Measurements from ENCODE around the gene NT5DC3. TPM values are rescaled to one million over a fixed set of nuclear protein-coding genes. Genes with fewer than 3 reads are reported as not detected.

NT5DC3 gene
- total RNA-seq: 9.9 TPM

- H3K27ac ChIP-seq (ENCODE audit: low read depth, low read length): peak within 1 kb of the TSS; percentile 90
- peaks cover 8 to 15% (median 13%) of the 10 kb centered on the region in 3 donors for H3K4me1 ChIP-seq (ENCODE audit: control insufficient read depth in 3 of 3, insufficient read depth in 3 of 3, low read length in 3 of 3)
- no peaks in the 10 kb centered on the region for H3K36me3 ChIP-seq (ENCODE audit: control insufficient read depth in 3 of 3, insufficient read depth in 3 of 3, low read length in 3 of 3)
- H3K27me3 ChIP-seq (ENCODE audit: control insufficient read depth in 3 of 3, insufficient read depth in 3 of 3, low read length in 3 of 3): no peaks in the 10 kb centered on the region
- H3K4me3 ChIP-seq (ENCODE audit: low read length in 3 of 3): peak within 1 kb of the TSS; percentile 71 to 79 (median 71)
- H3K9me3 ChIP-seq (ENCODE audit: control insufficient read depth in 3 of 3, low read length in 3 of 3): no peaks in the 10 kb centered on the region
- H3K9ac ChIP-seq (ENCODE audit: low read depth in 1 of 3, low read length in 3 of 3): peak within 1 kb of the TSS; percentile 78 to 84 (median 79)
These were observed at the start of gene NT5DC3 for GRCh38 chr12:103840876-103841689. Gene NT5DC3, minus strand, starts transcription at chr12:103841234. Its CDS starts 78 bp downstream, at chr12:103841156.

GRCh38 chr12:103887738-103888137 is 46.7 kb upstream of the NT5DC3 start:
- no peak overlapping the region for H3K4me3 ChIP-seq (ENCODE audit: low read length in 3 of 3)
- H3K9ac ChIP-seq (ENCODE audit: low read depth in 1 of 3, low read length in 3 of 3): no peak overlapping the region
- no peaks in the 10 kb centered on the region for H3K36me3 ChIP-seq (ENCODE audit: control insufficient read depth in 3 of 3, insufficient read depth in 3 of 3, low read length in 3 of 3)
- no peaks in the 10 kb centered on the region for H3K27me3 ChIP-seq (ENCODE audit: control insufficient read depth in 3 of 3, insufficient read depth in 3 of 3, low read length in 3 of 3)
- H3K4me1 ChIP-seq (ENCODE audit: control insufficient read depth in 3 of 3, insufficient read depth in 3 of 3, low read length in 3 of 3): no peaks in the 10 kb centered on the region
- no peaks in the 10 kb centered on the region for H3K9me3 ChIP-seq (ENCODE audit: control insufficient read depth in 3 of 3, low read length in 3 of 3)
- no peak overlapping the region for H3K27ac ChIP-seq (ENCODE audit: low read depth, low read length)

- no peak overlapping the region for H3K27ac ChIP-seq (ENCODE audit: low read depth, low read length)
- no peaks in the 10 kb centered on the region for H3K9me3 ChIP-seq (ENCODE audit: control insufficient read depth in 3 of 3, low read length in 3 of 3)
- no peak overlapping the region for H3K9ac ChIP-seq (ENCODE audit: low read depth in 1 of 3, low read length in 3 of 3)
- H3K4me1 ChIP-seq (ENCODE audit: control insufficient read depth in 3 of 3, insufficient read depth in 3 of 3, low read length in 3 of 3): no peaks in the 10 kb centered on the region
- H3K4me3 ChIP-seq (ENCODE audit: low read length in 3 of 3): no peak overlapping the region
- H3K36me3 ChIP-seq (ENCODE audit: control insufficient read depth in 3 of 3, insufficient read depth in 3 of 3, low read length in 3 of 3): no peaks in the 10 kb centered on the region
- no peaks in the 10 kb centered on the region for H3K27me3 ChIP-seq (ENCODE audit: control insufficient read depth in 3 of 3, insufficient read depth in 3 of 3, low read length in 3 of 3)
These were observed 45.3 kb upstream of the NT5DC3 start for GRCh38 chr12:103886195-103886797.

- Histone ChIP-seq H3K27ac (ENCODE audit: low read depth, low read length) (no peak overlapping the region), H3K4me1 (ENCODE audit: control insufficient read depth in 3 of 3, insufficient read depth in 3 of 3, low read length in 3 of 3) (no peaks in the 10 kb centered on the region), H3K36me3 (ENCODE audit: control insufficient read depth in 3 of 3, insufficient read depth in 3 of 3, low read length in 3 of 3) (no peaks in the 10 kb centered on the region), H3K27me3 (ENCODE audit: control insufficient read depth in 3 of 3, insufficient read depth in 3 of 3, low read length in 3 of 3) (no peaks in the 10 kb centered on the region), H3K9me3 (ENCODE audit: control insufficient read depth in 3 of 3, low read length in 3 of 3) (no peaks in the 10 kb centered on the region), H3K4me3 (ENCODE audit: low read length in 3 of 3) (no peak overlapping the region), H3K9ac (ENCODE audit: low read depth in 1 of 3, low read length in 3 of 3) (peak overlapping the region in 1 of 3 donors; percentile 15)
These were observed 43.3 kb upstream of the NT5DC3 start for GRCh38 chr12:103884316-103884715.

- no peaks in the 10 kb centered on the region for H3K27me3 ChIP-seq (ENCODE audit: control insufficient read depth in 3 of 3, insufficient read depth in 3 of 3, low read length in 3 of 3)
- no peak overlapping the region for H3K27ac ChIP-seq (ENCODE audit: low read depth, low read length)
- H3K36me3 ChIP-seq (ENCODE audit: control insufficient read depth in 3 of 3, insufficient read depth in 3 of 3, low read length in 3 of 3): no peaks in the 10 kb centered on the region
- H3K9ac ChIP-seq (ENCODE audit: low read depth in 1 of 3, low read length in 3 of 3): peak overlapping the region in 1 of 3 donors; percentile 15
- H3K4me1 ChIP-seq (ENCODE audit: control insufficient read depth in 3 of 3, insufficient read depth in 3 of 3, low read length in 3 of 3): no peaks in the 10 kb centered on the region
- H3K9me3 ChIP-seq (ENCODE audit: control insufficient read depth in 3 of 3, low read length in 3 of 3): no peaks in the 10 kb centered on the region
- no peak overlapping the region for H3K4me3 ChIP-seq (ENCODE audit: low read length in 3 of 3)
These were observed 42.9 kb upstream of the NT5DC3 start for GRCh38 chr12:103883908-103884307.

- H3K27me3 ChIP-seq (ENCODE audit: control insufficient read depth in 3 of 3, insufficient read depth in 3 of 3, low read length in 3 of 3): no peaks in the 10 kb centered on the region
- H3K9ac ChIP-seq (ENCODE audit: low read depth in 1 of 3, low read length in 3 of 3): no peak overlapping the region
- H3K4me1 ChIP-seq (ENCODE audit: control insufficient read depth in 3 of 3, insufficient read depth in 3 of 3, low read length in 3 of 3): no peaks in the 10 kb centered on the region
- H3K9me3 ChIP-seq (ENCODE audit: control insufficient read depth in 3 of 3, low read length in 3 of 3): no peaks in the 10 kb centered on the region
- no peak overlapping the region for H3K4me3 ChIP-seq (ENCODE audit: low read length in 3 of 3)
- no peak overlapping the region for H3K27ac ChIP-seq (ENCODE audit: low read depth, low read length)
- H3K36me3 ChIP-seq (ENCODE audit: control insufficient read depth in 3 of 3, insufficient read depth in 3 of 3, low read length in 3 of 3): no peaks in the 10 kb centered on the region
These were observed 42.0 kb upstream of the NT5DC3 start for GRCh38 chr12:103882861-103883596.

- no peak overlapping the region for H3K9ac ChIP-seq (ENCODE audit: low read depth in 1 of 3, low read length in 3 of 3)
- H3K27me3 ChIP-seq (ENCODE audit: control insufficient read depth in 3 of 3, insufficient read depth in 3 of 3, low read length in 3 of 3): no peaks in the 10 kb centered on the region
- no peaks in the 10 kb centered on the region for H3K4me1 ChIP-seq (ENCODE audit: control insufficient read depth in 3 of 3, insufficient read depth in 3 of 3, low read length in 3 of 3)
- no peaks in the 10 kb centered on the region for H3K36me3 ChIP-seq (ENCODE audit: control insufficient read depth in 3 of 3, insufficient read depth in 3 of 3, low read length in 3 of 3)
- no peak overlapping the region for H3K27ac ChIP-seq (ENCODE audit: low read depth, low read length)
- no peaks in the 10 kb centered on the region for H3K9me3 ChIP-seq (ENCODE audit: control insufficient read depth in 3 of 3, low read length in 3 of 3)
- H3K4me3 ChIP-seq (ENCODE audit: low read length in 3 of 3): no peak overlapping the region
These were observed 40.2 kb upstream of the NT5DC3 start for GRCh38 chr12:103881261-103881660.

- H3K27ac ChIP-seq (ENCODE audit: low read depth, low read length): no peak overlapping the region
These were observed 39.5 kb upstream of the NT5DC3 start for GRCh38 chr12:103880299-103881142.

GRCh38 chr12:103879878-103880277 is 38.8 kb upstream of the NT5DC3 start:
- Histone ChIP-seq H3K9me3 (ENCODE audit: control insufficient read depth in 3 of 3, low read length in 3 of 3) (no peaks in the 10 kb centered on the region), H3K9ac (ENCODE audit: low read depth in 1 of 3, low read length in 3 of 3) (no peak overlapping the region), H3K4me3 (ENCODE audit: low read length in 3 of 3) (no peak overlapping the region), H3K36me3 (ENCODE audit: control insufficient read depth in 3 of 3, insufficient read depth in 3 of 3, low read length in 3 of 3) (no peaks in the 10 kb centered on the region), H3K27ac (ENCODE audit: low read depth, low read length) (no peak overlapping the region), H3K27me3 (ENCODE audit: control insufficient read depth in 3 of 3, insufficient read depth in 3 of 3, low read length in 3 of 3) (no peaks in the 10 kb centered on the region), H3K4me1 (ENCODE audit: control insufficient read depth in 3 of 3, insufficient read depth in 3 of 3, low read length in 3 of 3) (no peaks in the 10 kb centered on the region)

More at GRCh38 chr12:103880299-103881142, 39.5 kb upstream of the NT5DC3 start:
- Histone ChIP-seq H3K4me3 (ENCODE audit: low read length in 3 of 3) (no peak overlapping the region), H3K9me3 (ENCODE audit: control insufficient read depth in 3 of 3, low read length in 3 of 3) (no peaks in the 10 kb centered on the region), H3K4me1 (ENCODE audit: control insufficient read depth in 3 of 3, insufficient read depth in 3 of 3, low read length in 3 of 3) (no peaks in the 10 kb centered on the region), H3K36me3 (ENCODE audit: control insufficient read depth in 3 of 3, insufficient read depth in 3 of 3, low read length in 3 of 3) (no peaks in the 10 kb centered on the region), H3K27me3 (ENCODE audit: control insufficient read depth in 3 of 3, insufficient read depth in 3 of 3, low read length in 3 of 3) (no peaks in the 10 kb centered on the region), H3K9ac (ENCODE audit: low read depth in 1 of 3, low read length in 3 of 3) (no peak overlapping the region)
